HCT116 (cell line): ENCODE measurements around the gene UXT. TPM values are rescaled to one million over a fixed set of nuclear protein-coding genes. Genes with fewer than 3 reads are reported as not detected.

Experiments used
- ATAC-seq: fragments of 200-7000 bp; cut with Tn5 transposase; 2 replicates; pipeline ENCODE4 v1.9.1; 2020; ENCODE audit warnings: mild to moderate bottlenecking, moderate library complexity
- BruUV-seq: library from RNA; stranded (reverse); fragments of 400-500 nt; replicated peaks from 2 replicates; lab custom pipeline; 2021; lab: Mats Ljungman, UMichigan
- CTCF ChIA-PET: fragments of 300-600 bp; sonication (Branson Sonifier 250); formaldehyde crosslinking; loops from one replicate; lab custom pipeline; 2021; ENCODE audit warnings: antibody characterized with exemption; lab: Charles Lee
- POLR2A ChIA-PET: fragments of 300-600, 350-600 bp; sonication (Branson Sonifier 250); formaldehyde crosslinking; loops from one replicate; lab custom pipeline; 2021; ENCODE audit warnings: antibody characterized with exemption; lab: Charles Lee
- RAD21 ChIA-PET, 2 experiments: fragments of 300-600 bp; sonication (Branson Sonifier 250); formaldehyde crosslinking; loops; one replicate each; lab custom pipeline; 2023; ENCODE audit warnings: low total read pairs in 2 of 2; ENCODE audit not compliant: uncharacterized antibody in 2 of 2, unreplicated experiment in 2 of 2, low non-redundant PET in 1 of 2; lab: Charles Lee
- DNase-seq: peaks from one replicate; pipeline ENCODE4 v3.0.0-alpha.2; 2010; ENCODE audit warnings: low read depth, low spot score
- H2AFZ ChIP-seq: fragments of 200-600 bp; shearing (Covaris generic), sonication (generic); 2 replicates; pipeline ENCODE4 v1.6.1; 2017; ENCODE audit warnings: low read depth, mixed run types, mixed read lengths, antibody characterized with exemption, low read length; ENCODE audit not compliant: poor library complexity, severe bottlenecking
- H3K27ac ChIP-seq: 2 replicates; pipeline ENCODE4 v1.5.1; 2012; ENCODE audit warnings: low read depth, low read length
- H3K27me3 ChIP-seq: fragments of 200-600 bp; sonication (generic); 2 replicates; pipeline ENCODE4 v1.6.1; 2016; ENCODE audit warnings: mixed run types, low read length, mixed read lengths; ENCODE audit not compliant: insufficient read depth
- H3K36me3 ChIP-seq, 2 experiments: fragments of 200-500 bp in 1 of 2; fragments of 200-600 bp in 1 of 2; sonication (Bioruptor generic) in 1 of 2; sonication (generic) in 1 of 2; 2 replicates each; pipeline versions ENCODE4 v1.5.1 to v1.6.1; 2014 to 2016; ENCODE audit warnings: low read length in 2 of 2, inconsistent platforms in 1 of 2, mixed read lengths in 1 of 2, mixed run types in 1 of 2; ENCODE audit not compliant: insufficient read depth in 2 of 2, control insufficient read depth in 1 of 2
- H3K4me1 ChIP-seq, 2 experiments: fragments of 200-600 bp in 1 of 2; sonication (generic) in 1 of 2; 2 replicates each; pipeline versions ENCODE4 v1.5.1 to v1.6.1; 2012 to 2017; ENCODE audit warnings: low read length in 2 of 2, inconsistent platforms in 1 of 2, mild to moderate bottlenecking in 1 of 2, mixed read lengths in 1 of 2, mixed run types in 1 of 2, moderate library complexity in 1 of 2; ENCODE audit not compliant: insufficient read depth in 2 of 2, control insufficient read depth in 1 of 2
- H3K4me2 ChIP-seq: fragments of 200-600 bp; sonication (generic); 2 replicates; pipeline ENCODE4 v1.6.1; 2017; ENCODE audit warnings: mixed run types, low read length, mixed read lengths
- H3K4me3 ChIP-seq, 2 experiments: fragments of 200-600 bp in 1 of 2; sonication (generic) in 1 of 2; replicated peaks in 1 of 2; 2 replicates each; pipeline ENCODE4 v1.5.1; 2011 to 2016; ENCODE audit warnings: low read length in 2 of 2, control low read depth in 1 of 2, low read depth in 1 of 2, mild to moderate bottlenecking in 1 of 2, mixed read lengths in 1 of 2, mixed run types in 1 of 2
- H3K79me2 ChIP-seq: fragments of 200-600 bp; sonication (generic); 2 replicates; pipeline ENCODE4 v1.6.1; 2017; ENCODE audit warnings: mild to moderate bottlenecking, mixed run types, low read length, moderate library complexity, mixed read lengths; ENCODE audit not compliant: insufficient read depth
- H3K9ac ChIP-seq: fragments of 200-600 bp; sonication (generic); 2 replicates; pipeline ENCODE4 v1.6.1; 2016; ENCODE audit warnings: low read length, mixed read lengths
- H3K9me2 ChIP-seq: fragments of 200-600 bp; sonication (generic), shearing (Covaris generic); 2 replicates; pipeline ENCODE4 v1.6.1; 2017; ENCODE audit warnings: mixed run types, mild to moderate bottlenecking, moderate library complexity; ENCODE audit not compliant: insufficient read depth
- H3K9me3 ChIP-seq, 2 experiments: fragments of 200-500 bp in 1 of 2; fragments of 200-600 bp in 1 of 2; sonication (Bioruptor generic) in 1 of 2; sonication (generic) in 1 of 2; 2 replicates each; pipeline ENCODE4 v1.6.1; 2014 to 2017; ENCODE audit warnings: low read length in 2 of 2, mixed read lengths in 2 of 2, inconsistent platforms in 1 of 2, low read depth in 1 of 2, mild to moderate bottlenecking in 1 of 2, mixed run types in 1 of 2, moderate library complexity in 1 of 2; ENCODE audit not compliant: control insufficient read depth in 1 of 2, insufficient read depth in 1 of 2
- H4K20me1 ChIP-seq: fragments of 200-600 bp; sonication (generic), shearing (Covaris generic); 2 replicates; pipeline ENCODE4 v1.6.1; 2017; ENCODE audit warnings: mixed run types, mild to moderate bottlenecking, moderate library complexity; ENCODE audit not compliant: insufficient read depth
- CBX3 ChIP-seq: IDR thresholded peaks from 2 replicates; pipeline ENCODE4 v1.6.1; 2012; ENCODE audit warnings: low read depth
- CEBPB ChIP-seq: IDR thresholded peaks from 2 replicates; pipeline ENCODE4 v1.6.1; 2012; ENCODE audit warnings: low read depth
- EGR1 ChIP-seq: IDR thresholded peaks from 2 replicates; pipeline ENCODE4 v1.6.1; 2012; ENCODE audit warnings: low read depth
- ELF1 ChIP-seq: IDR thresholded peaks from 2 replicates; pipeline ENCODE4 v1.6.1; 2012; ENCODE audit warnings: low read depth, borderline replicate concordance
- EZH2phosphoT487 ChIP-seq: fragments of 200-600 bp; IDR thresholded peaks from 2 replicates; pipeline ENCODE4 v1.6.1; 2018; ENCODE audit warnings: antibody characterized with exemption, borderline replicate concordance
- FOSL1 ChIP-seq: IDR thresholded peaks from 2 replicates; pipeline ENCODE4 v1.6.1; 2012; ENCODE audit warnings: low read depth
- JUND ChIP-seq: IDR thresholded peaks from 2 replicates; pipeline ENCODE4 v1.6.1; 2012
- POLR2A ChIP-seq: IDR thresholded peaks from 2 replicates; pipeline ENCODE4 v1.7.0; 2011; ENCODE audit warnings: borderline replicate concordance; ENCODE audit not compliant: insufficient read depth, insufficient read length; ENCODE audit errors: extremely low read depth
- POLR2AphosphoS5 ChIP-seq: IDR thresholded peaks from 2 replicates; pipeline ENCODE4 v1.6.1; 2011; ENCODE audit warnings: mild to moderate bottlenecking, low read depth, low read length, moderate library complexity
- RAD21 ChIP-seq: IDR thresholded peaks from 2 replicates; pipeline ENCODE4 v1.6.1; 2012; ENCODE audit warnings: low read depth, mild to moderate bottlenecking
- SIN3A ChIP-seq: IDR thresholded peaks from 2 replicates; pipeline ENCODE4 v1.6.1; 2012; ENCODE audit warnings: low read depth
- YY1 ChIP-seq: IDR thresholded peaks from 2 replicates; pipeline ENCODE4 v1.6.1; 2011; ENCODE audit warnings: low read length, low read depth, moderate library complexity, mild to moderate bottlenecking; ENCODE audit not compliant: insufficient replicate concordance; ENCODE audit errors: extremely low read depth
- ZFX ChIP-seq: fragments of 450-650 bp; IDR thresholded peaks from 2 replicates; pipeline ENCODE4 v1.6.1; 2017
- ZNF274 ChIP-seq: fragments of 200-500 bp; sonication (Bioruptor generic); IDR thresholded peaks from 2 replicates; pipeline ENCODE4 v1.6.1; 2014; ENCODE audit warnings: mild to moderate bottlenecking, low read depth, low read length, inconsistent platforms
- intact Hi-C: fragments of 100-400 bp; cut with micrococcal nuclease; formaldehyde crosslinking; loops from 2 replicates; pipeline ENCODE4 v1.10.0; 2022
- total RNA-seq: library from RNA; stranded (reverse); gene quantifications from one replicate; pipeline ENCODE4 v1.2.1, GENCODE V29; 2021; ENCODE audit not compliant: unreplicated experiment
- TF ChIP-seq, protein P1 (sequence below): IDR thresholded peaks from 2 replicates; pipeline ENCODE4 v1.6.1; 2012
- TF ChIP-seq, protein P2 (sequence below): IDR thresholded peaks from 2 replicates; pipeline ENCODE4 v1.6.1; 2011; ENCODE audit warnings: mild to moderate bottlenecking, low read length, moderate library complexity; ENCODE audit not compliant: insufficient replicate concordance; ENCODE audit errors: extremely low read depth
- TF ChIP-seq, protein P3 (sequence below), 3 experiments: fragments of 200-600 bp in 1 of 3; sonication (generic) in 1 of 3; IDR thresholded peaks in 2 of 3; conservative IDR thresholded peaks in 1 of 3; 2 replicates each; pipeline ENCODE4 v1.5.1; 2012 to 2017; ENCODE audit warnings: low read depth in 2 of 3, low read length in 2 of 3, antibody characterized with exemption in 1 of 3, borderline replicate concordance in 1 of 3, control low read depth in 1 of 3, mild to moderate bottlenecking in 1 of 3, mixed read lengths in 1 of 3, mixed run types in 1 of 3, moderate library complexity in 1 of 3; ENCODE audit not compliant: insufficient read depth in 1 of 3
- TF ChIP-seq, protein P4 (sequence below): IDR thresholded peaks from 2 replicates; pipeline ENCODE4 v1.6.1; 2012

UXT gene
- total RNA-seq, 1 experiment from 2014 or later, result 106 TPM

DNA sequence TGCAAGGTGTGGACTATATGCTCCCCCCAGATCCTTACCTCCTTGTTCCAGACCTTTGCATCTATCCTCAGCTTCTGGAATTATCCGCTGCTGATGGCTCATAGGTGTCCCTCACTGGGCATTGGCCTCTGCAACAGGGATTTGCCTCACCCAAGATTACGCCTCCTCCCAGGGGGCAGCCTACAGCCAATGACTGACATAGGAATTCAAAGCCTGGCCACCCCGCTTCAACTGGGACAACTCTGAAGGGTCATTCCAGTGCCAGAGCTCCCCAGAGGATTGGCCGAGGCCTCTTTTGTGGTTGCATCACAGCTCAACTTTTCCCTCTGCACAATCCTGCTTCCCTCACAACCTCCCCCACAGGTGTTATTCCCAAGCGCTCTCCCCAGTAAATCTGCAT is 44.4 kb downstream of the UXT start:
- H4K20me1 ChIP-seq, result no peaks in the 10 kb centered on the region
- CTCF ChIA-PET, result no interaction called here
- no peaks in the 10 kb centered on the region for H3K27me3 ChIP-seq
- no TSS peak for BruUV-seq
- H2AFZ ChIP-seq, result no peak overlapping the region
- no peaks in the 10 kb centered on the region for H3K9me3 ChIP-seq
- no peaks in the 10 kb centered on the region for H3K79me2 ChIP-seq
- no peaks in the 10 kb centered on the region for H3K9me2 ChIP-seq
- TF ChIP-seq POLR2A, result no peak
- TF ChIP-seq, protein P1, sequence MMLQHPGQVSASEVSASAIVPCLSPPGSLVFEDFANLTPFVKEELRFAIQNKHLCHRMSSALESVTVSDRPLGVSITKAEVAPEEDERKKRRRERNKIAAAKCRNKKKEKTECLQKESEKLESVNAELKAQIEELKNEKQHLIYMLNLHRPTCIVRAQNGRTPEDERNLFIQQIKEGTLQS, result no peak
- TF ChIP-seq CEBPB, result no peak
- no peak for TF ChIP-seq POLR2AphosphoS5
- TF ChIP-seq EGR1, result no peak
- TF ChIP-seq SIN3A, result no peak
- TF ChIP-seq, protein P2, sequence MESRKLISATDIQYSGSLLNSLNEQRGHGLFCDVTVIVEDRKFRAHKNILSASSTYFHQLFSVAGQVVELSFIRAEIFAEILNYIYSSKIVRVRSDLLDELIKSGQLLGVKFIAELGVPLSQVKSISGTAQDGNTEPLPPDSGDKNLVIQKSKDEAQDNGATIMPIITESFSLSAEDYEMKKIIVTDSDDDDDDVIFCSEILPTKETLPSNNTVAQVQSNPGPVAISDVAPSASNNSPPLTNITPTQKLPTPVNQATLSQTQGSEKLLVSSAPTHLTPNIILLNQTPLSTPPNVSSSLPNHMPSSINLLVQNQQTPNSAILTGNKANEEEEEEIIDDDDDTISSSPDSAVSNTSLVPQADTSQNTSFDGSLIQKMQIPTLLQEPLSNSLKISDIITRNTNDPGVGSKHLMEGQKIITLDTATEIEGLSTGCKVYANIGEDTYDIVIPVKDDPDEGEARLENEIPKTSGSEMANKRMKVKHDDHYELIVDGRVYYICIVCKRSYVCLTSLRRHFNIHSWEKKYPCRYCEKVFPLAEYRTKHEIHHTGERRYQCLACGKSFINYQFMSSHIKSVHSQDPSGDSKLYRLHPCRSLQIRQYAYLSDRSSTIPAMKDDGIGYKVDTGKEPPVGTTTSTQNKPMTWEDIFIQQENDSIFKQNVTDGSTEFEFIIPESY, result no peak
- TF ChIP-seq RAD21, result no peak
- TF ChIP-seq FOSL1, result no peak
- TF ChIP-seq YY1, result no peak
- no peak for TF ChIP-seq ZNF274
- TF ChIP-seq EZH2phosphoT487, result no peak
- TF ChIP-seq, protein P3, sequence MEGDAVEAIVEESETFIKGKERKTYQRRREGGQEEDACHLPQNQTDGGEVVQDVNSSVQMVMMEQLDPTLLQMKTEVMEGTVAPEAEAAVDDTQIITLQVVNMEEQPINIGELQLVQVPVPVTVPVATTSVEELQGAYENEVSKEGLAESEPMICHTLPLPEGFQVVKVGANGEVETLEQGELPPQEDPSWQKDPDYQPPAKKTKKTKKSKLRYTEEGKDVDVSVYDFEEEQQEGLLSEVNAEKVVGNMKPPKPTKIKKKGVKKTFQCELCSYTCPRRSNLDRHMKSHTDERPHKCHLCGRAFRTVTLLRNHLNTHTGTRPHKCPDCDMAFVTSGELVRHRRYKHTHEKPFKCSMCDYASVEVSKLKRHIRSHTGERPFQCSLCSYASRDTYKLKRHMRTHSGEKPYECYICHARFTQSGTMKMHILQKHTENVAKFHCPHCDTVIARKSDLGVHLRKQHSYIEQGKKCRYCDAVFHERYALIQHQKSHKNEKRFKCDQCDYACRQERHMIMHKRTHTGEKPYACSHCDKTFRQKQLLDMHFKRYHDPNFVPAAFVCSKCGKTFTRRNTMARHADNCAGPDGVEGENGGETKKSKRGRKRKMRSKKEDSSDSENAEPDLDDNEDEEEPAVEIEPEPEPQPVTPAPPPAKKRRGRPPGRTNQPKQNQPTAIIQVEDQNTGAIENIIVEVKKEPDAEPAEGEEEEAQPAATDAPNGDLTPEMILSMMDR (IDR thresholded peaks at IDR 0.05 in 2 of 3, conservative IDR thresholded peaks at IDR 0.05 in 1 of 3; ENCODE audit: borderline replicate concordance in 1 of 3, insufficient read depth in 1 of 3, low read depth in 2 of 3, low read length in 2 of 3), result no peak
- TF ChIP-seq, protein P4, sequence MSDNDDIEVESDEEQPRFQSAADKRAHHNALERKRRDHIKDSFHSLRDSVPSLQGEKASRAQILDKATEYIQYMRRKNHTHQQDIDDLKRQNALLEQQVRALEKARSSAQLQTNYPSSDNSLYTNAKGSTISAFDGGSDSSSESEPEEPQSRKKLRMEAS, result no peak
- no peak for TF ChIP-seq ZFX
- TF ChIP-seq JUND, result no peak
- TF ChIP-seq ELF1, result no peak
- no peak for TF ChIP-seq CBX3
- RAD21 ChIA-PET, result no interaction called here
- no peak for DNase-seq
- no peak overlapping the region for H3K27ac ChIP-seq
- H3K4me2 ChIP-seq, result no peak overlapping the region
- intact Hi-C loops, result no loop called here
- no peak overlapping the region for H3K4me3 ChIP-seq
- POLR2A ChIA-PET, result interaction anchor here (0.6 kb wide), 1 partner anchor 35 kb away, joined by 3 read pairs; no protein-coding TSS in a partner anchor
- H3K36me3 ChIP-seq, result no peaks in the 10 kb centered on the region
- ATAC-seq, result no peak
- H3K9ac ChIP-seq, result no peak overlapping the region
- H3K4me1 ChIP-seq, result no peaks in the 10 kb centered on the region; a peak in 1 of 4 replicates
